Measurements from ENCODE around the gene NR2E1. TPM values are rescaled to one million over a fixed set of nuclear protein-coding genes. Genes with fewer than 3 reads are reported as not detected.

The NR2E1 gene
- total and polyA plus RNA-seq, 2 of the 13 experiments (the other 11 are each of a cell fraction or from before 2014, with no cell fraction given), result not detected

DNA sequence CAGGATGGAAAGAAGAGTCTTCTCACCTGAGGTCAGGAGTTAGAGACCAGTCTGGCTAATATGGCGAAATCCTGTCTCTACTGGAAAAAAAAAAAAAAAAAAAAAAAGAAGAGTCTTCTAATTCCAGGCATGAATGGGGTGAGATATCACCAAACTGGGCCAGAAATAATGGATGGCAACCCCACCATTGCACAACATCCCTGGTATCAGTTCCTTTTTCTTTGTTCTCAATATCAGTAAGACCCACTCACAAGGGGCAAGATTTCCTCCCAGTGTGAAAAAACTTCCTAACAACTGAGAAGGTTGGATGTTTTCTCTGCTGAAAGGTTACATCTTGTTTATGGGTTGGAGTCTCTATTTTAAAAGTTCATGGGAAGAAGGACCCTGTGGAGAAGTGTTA is 23.6 kb upstream of the NR2E1 start:
- H3K36me3 ChIP-seq (replicated peaks in 1 of 2; ENCODE audit: control insufficient read depth in 1 of 2, insufficient read depth in 2 of 2, low read length in 2 of 2), result no peaks in the 10 kb centered on the region
- H3K4me2 ChIP-seq (ENCODE audit: low read depth, low read length), result no peak overlapping the region
- H3K9ac ChIP-seq (ENCODE audit: insufficient read depth, low read depth, low read length), result no peak overlapping the region
- no peaks in the 10 kb centered on the region for H3K4me1 ChIP-seq (ENCODE audit: insufficient read depth, low read length)
- H3K27ac ChIP-seq (ENCODE audit: extremely low read length, insufficient read depth, low read length), result no peak overlapping the region
- no peaks in the 10 kb centered on the region for H3K9me3 ChIP-seq (ENCODE audit: low read length)
- no peaks in the 10 kb centered on the region for H3K79me2 ChIP-seq (ENCODE audit: insufficient read depth, low read length)
- intact Hi-C loops (cut with micrococcal nuclease; ENCODE audit: unreplicated experiment) (no loop called here), in situ Hi-C loops (cut with HindIII; ENCODE audit: extremely low pct_ligation_motif_present, low pct_unique_long_range_greater_than_20kb) (no loop called here)
- 3% methylated on average over 1 of the region's 1 CpG for WGBS (ENCODE audit: low lambda C conversion rate)
- ChIA-PET POLR2A (no interaction called here), CTCF (ENCODE audit: low intra/inter-chr PET ratio, low total read pairs) (no interaction called here)
- no peak overlapping the region for H2AFZ ChIP-seq (ENCODE audit: low read length)
- no peak overlapping the region for H3K4me3 ChIP-seq (replicated peaks in 1 of 3; ENCODE audit: insufficient read depth in 1 of 3, low read depth in 2 of 3, low read length in 3 of 3)
- ATAC-seq (no peak), DNase-seq (ENCODE audit: low spot score) (no peak), FAIRE-seq (no peak)
- no peaks in the 10 kb centered on the region; a peak in 1 of 5 replicates for H3K27me3 ChIP-seq (ENCODE audit: control insufficient read depth in 1 of 2, insufficient read depth in 2 of 2, low read length in 2 of 2)
- no peaks in the 10 kb centered on the region for H4K20me1 ChIP-seq (ENCODE audit: insufficient read depth, low read length)
- no peak for TF ChIP-seq ELF4 (CRISPR knock-in tag; IDR thresholded peaks at IDR 0.05; ENCODE audit: borderline replicate concordance)
- no peak for TF ChIP-seq ZNF432 (CRISPR knock-in tag; IDR thresholded peaks at IDR 0.05; ENCODE audit: borderline replicate concordance)
- TF ChIP-seq RARG (CRISPR knock-in tag; IDR thresholded peaks at IDR 0.05; ENCODE audit: low read depth), result no peak
- TF ChIP-seq MAFG (CRISPR knock-in tag; IDR thresholded peaks at IDR 0.05), result no peak
- TF ChIP-seq, protein P1, sequence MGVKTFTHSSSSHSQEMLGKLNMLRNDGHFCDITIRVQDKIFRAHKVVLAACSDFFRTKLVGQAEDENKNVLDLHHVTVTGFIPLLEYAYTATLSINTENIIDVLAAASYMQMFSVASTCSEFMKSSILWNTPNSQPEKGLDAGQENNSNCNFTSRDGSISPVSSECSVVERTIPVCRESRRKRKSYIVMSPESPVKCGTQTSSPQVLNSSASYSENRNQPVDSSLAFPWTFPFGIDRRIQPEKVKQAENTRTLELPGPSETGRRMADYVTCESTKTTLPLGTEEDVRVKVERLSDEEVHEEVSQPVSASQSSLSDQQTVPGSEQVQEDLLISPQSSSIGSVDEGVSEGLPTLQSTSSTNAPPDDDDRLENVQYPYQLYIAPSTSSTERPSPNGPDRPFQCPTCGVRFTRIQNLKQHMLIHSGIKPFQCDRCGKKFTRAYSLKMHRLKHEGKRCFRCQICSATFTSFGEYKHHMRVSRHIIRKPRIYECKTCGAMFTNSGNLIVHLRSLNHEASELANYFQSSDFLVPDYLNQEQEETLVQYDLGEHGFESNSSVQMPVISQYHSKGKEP (CRISPR knock-in tag; IDR thresholded peaks at IDR 0.05), result no peak
- TF ChIP-seq NFYC (CRISPR knock-in tag; IDR thresholded peaks at IDR 0.05), result no peak
- TF ChIP-seq ZBTB20 (CRISPR knock-in tag; IDR thresholded peaks at IDR 0.05; ENCODE audit: borderline replicate concordance, low read depth), result no peak
- TF ChIP-seq PAWR (CRISPR knock-in tag; IDR thresholded peaks at IDR 0.05; ENCODE audit: borderline replicate concordance), result no peak
- TF ChIP-seq ZNF343 (CRISPR knock-in tag; IDR thresholded peaks at IDR 0.05), result no peak
- no TSS peak for BruUV-seq (replicated peaks)
